HG03039 (cell line): Measurements from ENCODE around the gene USP49.

ENCODE experiments used
- ATAC-seq: cut with Tn5 transposase; IDR thresholded peaks from one replicate; pipeline ENCODE4 v1.9.1; 2021; ENCODE audit warnings: mild to moderate bottlenecking, moderate library complexity; ENCODE audit not compliant: unreplicated experiment

The USP49 gene

DNA sequence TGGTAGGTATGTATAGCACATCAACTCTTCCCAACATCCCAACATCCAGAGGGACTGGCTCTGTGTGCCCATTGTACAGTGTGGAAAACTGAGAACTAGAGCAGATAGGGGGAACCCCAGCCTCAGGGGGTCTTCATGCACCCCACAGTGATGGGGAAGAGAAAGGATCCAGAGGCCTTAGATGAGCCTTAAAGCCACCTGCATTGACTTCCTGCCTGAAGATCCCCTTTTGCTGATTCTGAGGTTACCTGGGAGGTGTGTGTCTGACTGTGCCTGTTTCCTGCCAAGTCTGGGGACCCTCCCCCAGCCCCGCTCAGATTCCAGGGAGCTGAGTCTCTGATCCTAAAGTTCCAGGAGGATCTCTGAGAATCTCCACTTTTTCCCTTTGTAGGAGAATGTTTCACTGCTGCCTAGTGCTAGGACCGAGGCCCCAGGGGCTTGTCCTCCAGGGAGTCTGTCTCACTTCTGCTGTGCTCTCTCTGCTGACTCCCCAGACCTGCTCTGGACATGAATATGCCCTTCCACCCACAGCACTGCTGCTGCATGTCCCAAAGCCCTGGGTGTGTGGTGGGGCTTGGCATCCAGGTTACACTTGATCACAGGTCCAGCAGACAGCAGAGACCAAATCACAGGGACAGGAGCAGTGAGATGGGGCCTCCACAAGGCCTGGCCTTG, 135.1 kb downstream of the USP49 start:
- ATAC-seq: no peak

GRCh38 chr6:41759106-41759904, 135.9 kb downstream of the USP49 start:
- no peak for ATAC-seq

GRCh38 chr6:41758641-41759035, 136.5 kb downstream of the USP49 start:
- ATAC-seq: no peak

DNA sequence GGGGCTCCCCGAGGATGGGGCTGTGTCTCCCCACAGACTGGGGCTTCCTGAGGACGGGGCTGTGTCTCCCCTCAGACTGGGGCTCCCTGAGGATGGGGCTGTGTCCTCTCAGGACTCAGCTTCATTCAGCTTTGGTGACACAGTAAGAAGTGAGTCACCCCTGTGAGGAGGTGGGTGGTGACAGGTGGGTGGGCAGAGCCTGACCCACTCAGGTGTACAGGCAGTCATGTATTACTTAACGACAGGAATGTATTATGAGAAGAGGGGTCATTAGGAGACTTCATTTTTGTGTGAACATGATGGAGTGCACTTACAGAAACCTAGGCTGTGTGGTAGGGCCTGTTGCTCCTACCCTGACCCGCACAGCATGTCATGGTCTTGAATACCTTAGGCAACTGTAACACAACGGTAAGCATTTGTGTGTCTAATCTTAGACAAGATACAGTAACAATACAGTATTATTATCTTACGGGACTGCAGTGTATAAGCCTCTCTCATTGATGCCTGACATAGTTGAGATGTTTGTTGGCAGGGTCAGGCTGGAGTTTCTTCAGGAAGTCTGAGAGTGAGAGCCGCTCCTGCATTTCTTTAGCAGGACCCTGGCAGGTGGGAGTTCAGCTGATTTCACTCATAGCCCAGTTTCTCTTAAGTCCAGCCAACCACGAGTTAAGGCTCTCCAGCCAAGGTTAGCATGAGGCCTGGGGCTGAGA, 137.1 kb downstream of the USP49 start:
- ATAC-seq: no peak

- no peak for ATAC-seq
These were observed 137.9 kb downstream of the USP49 start for GRCh38 chr6:41757271-41757670.

DNA sequence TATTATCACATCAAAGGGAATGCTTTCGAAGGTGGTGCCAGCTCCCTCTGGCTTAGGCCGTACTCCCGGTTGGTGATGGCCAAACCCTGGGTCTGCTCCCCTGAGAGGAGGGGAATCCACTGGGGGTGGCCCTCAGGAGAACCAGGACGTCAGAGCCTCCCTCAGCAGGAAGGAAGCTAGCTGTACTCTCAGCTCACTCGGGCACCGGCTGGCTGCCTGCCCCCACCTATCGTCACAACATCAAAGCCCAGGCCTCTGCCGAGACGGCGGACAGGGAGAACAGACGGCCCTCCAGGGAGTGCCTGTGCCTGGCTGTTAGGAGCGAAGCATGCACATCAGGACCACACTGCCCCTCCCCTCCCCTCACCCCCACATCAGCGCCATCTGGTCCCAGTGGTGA, 138.8 kb downstream of the USP49 start:
- no peak for ATAC-seq

DNA sequence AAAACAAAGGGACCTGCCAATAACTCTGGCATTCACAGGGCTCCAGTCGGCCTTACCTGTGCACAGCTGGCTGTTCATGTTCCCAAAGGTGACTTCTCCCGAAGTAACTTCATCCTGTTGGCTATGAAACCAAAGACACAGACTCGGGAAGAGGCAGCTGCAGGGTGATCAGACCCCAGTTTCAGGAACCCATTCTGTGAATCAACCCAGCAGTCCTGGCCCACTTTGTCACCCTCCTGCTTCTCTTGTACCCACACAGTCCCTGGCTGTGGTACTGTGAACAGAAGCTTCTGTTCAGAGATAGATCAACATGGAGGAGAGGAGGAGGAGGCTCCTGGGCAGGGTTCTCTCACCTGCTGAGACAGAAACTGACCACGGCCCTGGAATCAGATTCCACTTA, 139.3 kb downstream of the USP49 start:
- no peak for ATAC-seq

- no peak for ATAC-seq
These were observed 144.8 kb downstream of the USP49 start for GRCh38 chr6:41750374-41750773.

GRCh38 chr6:41748542-41748941, 146.6 kb downstream of the USP49 start:
- no peak for ATAC-seq

DNA sequence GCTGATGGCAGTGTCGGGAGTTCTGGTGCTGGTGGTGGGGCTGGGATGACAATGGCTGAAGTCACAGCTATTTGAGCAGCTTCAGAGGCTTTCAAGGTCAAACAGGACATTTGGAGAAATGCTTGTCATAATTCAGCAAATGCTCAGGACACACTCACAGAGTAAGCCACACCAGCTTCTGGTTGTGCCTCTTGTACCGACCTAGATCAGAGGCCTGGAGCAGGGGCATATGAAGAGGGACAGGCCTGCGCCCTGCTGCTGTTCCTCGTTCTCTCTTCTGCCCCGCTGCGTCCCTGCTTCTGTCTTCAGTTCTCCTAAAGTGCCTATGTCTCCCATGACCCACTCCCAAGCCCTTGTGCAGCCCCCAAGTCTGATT, 147.1 kb downstream of the USP49 start:
- ATAC-seq: no peak

- ATAC-seq: no peak
These were observed 147.7 kb downstream of the USP49 start, which contains the start of gene PGC for GRCh38 chr6:41747256-41748101. PGC (minus strand) TSS chr6:41747397; CDS start chr6:41747334, 63 bp downstream.

DNA sequence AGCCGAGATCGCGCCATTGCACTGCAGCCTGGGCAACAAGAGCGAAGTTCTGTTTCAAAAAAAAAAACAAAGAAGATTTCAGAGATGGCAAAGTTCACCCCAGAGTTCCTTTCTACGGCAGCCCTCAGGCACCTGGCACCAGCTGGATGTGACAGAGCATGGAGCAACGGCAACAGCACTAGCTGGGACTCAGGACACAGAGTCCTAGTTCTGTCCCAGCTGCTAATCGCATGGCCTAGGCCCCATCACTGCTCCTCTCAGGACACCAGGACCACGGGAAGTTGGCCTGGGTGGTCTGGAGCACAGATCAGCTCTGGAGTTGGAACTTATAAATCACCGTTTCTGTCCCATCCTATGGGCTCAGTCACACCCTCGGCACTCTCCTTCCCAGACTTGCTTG, 149.1 kb downstream of the USP49 start:
- ATAC-seq: no peak

DNA sequence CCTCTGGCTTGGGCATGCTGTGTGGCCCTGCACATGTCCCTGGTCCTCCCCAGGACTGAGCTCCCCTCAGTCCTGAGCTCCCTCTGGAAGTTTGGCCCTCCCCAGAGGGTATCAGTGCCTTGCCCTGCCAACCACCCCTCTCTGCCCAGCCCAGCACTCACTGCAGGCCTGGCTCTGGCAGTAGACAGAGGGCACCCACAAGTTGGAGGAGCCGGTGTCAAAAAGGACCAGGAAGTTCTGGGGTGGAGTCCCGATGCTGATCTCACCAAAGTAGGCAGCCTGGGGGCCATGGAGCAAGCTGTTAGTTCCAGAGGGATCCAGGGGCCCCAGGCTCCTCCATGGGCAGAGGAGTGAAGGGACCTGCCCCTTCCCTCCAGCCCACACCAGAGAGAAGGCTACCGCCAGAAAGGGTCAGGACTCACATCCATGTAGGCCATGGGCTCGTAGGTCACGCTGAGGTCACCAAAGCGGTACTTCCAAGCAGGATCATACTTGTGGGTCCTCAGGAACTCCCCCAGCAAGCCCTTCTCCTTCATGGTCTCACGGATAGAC, 150.9 kb downstream of the USP49 start:
- no peak for ATAC-seq

DNA sequence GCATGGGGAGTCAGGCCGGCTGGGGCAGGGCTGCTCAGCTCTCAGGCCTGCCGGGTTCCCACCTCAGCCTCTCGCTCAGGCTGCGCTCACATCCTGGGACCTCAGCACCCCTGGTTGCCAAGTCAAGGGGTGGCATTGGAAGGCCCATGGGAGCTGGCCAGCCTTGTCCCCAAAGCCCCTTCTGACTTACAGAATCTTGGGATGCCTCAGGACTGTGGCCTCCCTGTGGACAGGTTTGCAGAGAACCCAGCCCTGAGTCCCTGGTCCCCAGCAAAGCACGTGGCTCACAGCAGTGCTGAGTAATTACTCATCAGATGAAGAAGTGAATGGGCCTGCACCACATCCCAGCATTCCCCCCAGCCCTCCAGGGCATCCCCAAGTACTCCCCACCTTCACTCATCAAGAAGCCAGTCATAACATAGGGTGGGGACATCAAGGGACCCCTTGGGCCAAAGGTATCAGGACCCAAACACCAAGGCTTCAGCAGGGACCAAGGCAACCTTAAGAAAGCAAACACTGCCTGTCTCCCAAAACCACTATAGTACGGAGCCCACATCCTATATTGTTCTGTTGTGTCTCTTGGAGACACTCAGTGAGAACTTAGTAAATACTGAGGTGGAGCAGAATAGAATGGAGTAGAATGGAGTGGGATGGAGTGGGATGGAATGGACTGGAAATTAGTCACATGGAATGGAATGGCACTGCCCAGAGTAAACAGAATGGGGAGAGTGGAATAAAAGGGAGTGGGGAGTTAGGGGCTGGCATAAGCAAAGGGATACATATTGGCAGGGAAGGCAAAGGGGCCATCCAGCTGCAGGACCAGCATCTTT, 151.6 kb downstream of the USP49 start:
- no peak for ATAC-seq

DNA sequence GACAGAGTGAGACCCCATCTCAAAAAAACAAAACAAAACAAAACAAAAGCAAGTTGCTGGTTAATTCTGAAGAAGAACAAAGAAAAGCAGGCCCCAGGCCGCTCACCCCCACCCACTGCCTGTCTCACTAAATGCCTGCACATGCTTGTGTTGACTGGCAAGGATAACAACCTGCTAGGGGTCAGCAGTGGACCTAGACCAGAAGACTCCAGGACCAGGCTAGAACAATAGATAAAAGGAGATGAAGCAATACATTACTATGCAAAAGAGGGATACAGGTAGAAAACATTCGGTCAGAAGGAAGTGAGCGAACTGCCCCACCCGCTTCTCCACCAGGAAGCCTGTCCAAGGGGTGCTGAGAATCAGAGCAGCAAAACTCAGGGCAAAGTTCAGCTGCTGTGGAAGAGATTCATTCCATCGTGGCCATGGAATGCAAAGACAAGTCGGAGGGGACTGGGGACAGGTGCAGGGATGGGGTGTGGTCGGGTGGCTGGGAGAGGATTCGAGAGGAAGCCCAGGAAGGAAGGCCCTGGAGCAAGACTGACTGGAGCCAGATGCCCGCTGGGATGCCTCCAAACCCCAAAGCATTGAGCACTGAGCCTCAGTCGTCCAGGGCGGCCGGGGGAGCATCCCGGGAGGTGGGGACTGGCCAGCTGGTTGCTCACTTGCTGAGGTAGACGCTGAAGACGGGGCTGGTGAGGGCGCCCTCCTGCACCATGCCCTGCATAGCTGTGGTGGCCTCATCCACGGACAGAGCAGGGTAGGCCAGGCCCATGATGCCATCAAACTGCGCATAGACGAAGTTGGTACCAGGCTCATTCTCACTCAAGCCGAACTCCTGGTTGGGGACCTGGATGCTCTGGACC, 153.3 kb downstream of the USP49 start:
- ATAC-seq: no peak

GRCh38 chr6:41740366-41741162, 154.6 kb downstream of the USP49 start:
- ATAC-seq: no peak
